Endothelial cell of umbilical vein (primary cell): Measurements from ENCODE around the gene MTFR1L. TPM values are rescaled to one million over a fixed set of nuclear protein-coding genes. Genes with fewer than 3 reads are reported as not detected.
A peak's percentile ranks its signal among the peaks of the same experiment; 100 is the strongest.

Experiments used
- BruUV-seq: library from RNA; stranded (reverse); fragments of 400-500 nt; replicated peaks from 2 replicates; lab custom pipeline; 2021; lab: Mats Ljungman, UMichigan
- CTCF ChIA-PET: fragments of 300-600, 350-600 bp; sonication (Branson Sonifier 250); formaldehyde crosslinking; loops from one replicate; lab custom pipeline; 2021; ENCODE audit warnings: antibody characterized with exemption, inconsistent platforms; lab: Charles Lee
- POLR2A ChIA-PET: fragments of 300-600, 350-600 bp; sonication (Branson Sonifier 250); formaldehyde crosslinking; loops from one replicate; lab custom pipeline; 2021; ENCODE audit warnings: antibody characterized with exemption, inconsistent platforms; lab: Charles Lee
- DNase-seq: peaks from one replicate; pipeline ENCODE4 v3.0.0-alpha.2; 2011; ENCODE audit warnings: low read depth, low spot score
- FAIRE-seq: peaks from 2 replicates; lab custom pipeline; 2011; peaks lifted over from hg19 to GRCh38; lab: Jason Lieb, UNC
- H2AFZ ChIP-seq: 2 replicates; pipeline ENCODE4 v1.6.0; 2012; ENCODE audit warnings: low read depth, low read length, control low read depth, inconsistent platforms
- H3K27ac ChIP-seq: 2 replicates; pipeline ENCODE4 v1.5.1; 2011; ENCODE audit warnings: low read depth, mild to moderate bottlenecking, control low read depth, low read length, moderate library complexity; ENCODE audit not compliant: insufficient read depth
- H3K27me3 ChIP-seq, 2 experiments: 2 replicates each; pipeline versions ENCODE4 v1.6.0 to v1.6.1; 2011; ENCODE audit warnings: low read length in 2 of 2, mixed read lengths in 1 of 2; ENCODE audit not compliant: control insufficient read depth in 2 of 2, insufficient read depth in 2 of 2
- H3K36me3 ChIP-seq, 2 experiments: 2 replicates in 1 of 2; 3 replicates in 1 of 2; pipeline ENCODE4 v1.5.1; 2011; ENCODE audit warnings: low read length in 2 of 2, mild to moderate bottlenecking in 1 of 2, moderate library complexity in 1 of 2; ENCODE audit not compliant: control insufficient read depth in 2 of 2, insufficient read depth in 2 of 2; ENCODE audit errors: extremely low read depth in 1 of 2
- H3K4me1 ChIP-seq: 3 replicates; pipeline ENCODE4 v1.5.1; 2011; ENCODE audit warnings: mild to moderate bottlenecking, low read length; ENCODE audit not compliant: control insufficient read depth, insufficient read depth; ENCODE audit errors: extremely low read depth
- H3K4me2 ChIP-seq: 2 replicates; pipeline ENCODE4 v1.6.1; 2011; ENCODE audit warnings: low read length, control low read depth, mixed read lengths; ENCODE audit not compliant: insufficient read depth
- H3K4me3 ChIP-seq, 3 experiments: fragments of 200-600 bp in 1 of 3; sonication (generic), shearing (Covaris generic) in 1 of 3; replicated peaks in 1 of 3; 2 replicates each; pipeline ENCODE4 v1.5.1; 2011 to 2016; ENCODE audit warnings: control low read depth in 3 of 3, low read length in 3 of 3, mild to moderate bottlenecking in 2 of 3, inconsistent platforms in 1 of 3, low read depth in 1 of 3, moderate library complexity in 1 of 3; ENCODE audit not compliant: insufficient read depth in 1 of 3
- H3K79me2 ChIP-seq: 2 replicates; pipeline ENCODE4 v1.6.0; 2012; ENCODE audit warnings: low read length, inconsistent platforms; ENCODE audit not compliant: control insufficient read depth, insufficient read depth
- H3K9ac ChIP-seq: replicated peaks from 2 replicates; pipeline ENCODE3; 2011; ENCODE audit warnings: low read length, control low read depth; ENCODE audit not compliant: insufficient read depth; ENCODE audit errors: extremely low read depth
- H3K9me1 ChIP-seq: replicated peaks from 3 replicates; pipeline ENCODE4 v1.6.0; 2011; ENCODE audit warnings: mild to moderate bottlenecking, low read length; ENCODE audit not compliant: control insufficient read depth, insufficient read depth; ENCODE audit errors: extremely low read depth
- H3K9me3 ChIP-seq: replicated peaks from 2 replicates; pipeline ENCODE4 v1.5.1; 2012; ENCODE audit warnings: low read length, inconsistent platforms; ENCODE audit not compliant: control insufficient read depth, insufficient read depth
- H4K20me1 ChIP-seq: replicated peaks from 2 replicates; pipeline ENCODE3; 2011; ENCODE audit warnings: mild to moderate bottlenecking, low read length; ENCODE audit not compliant: control insufficient read depth, insufficient read depth; ENCODE audit errors: extremely low read depth
- EZH2 ChIP-seq: IDR thresholded peaks from 2 replicates; pipeline ENCODE4 v1.6.1; 2012; ENCODE audit warnings: borderline replicate concordance, low read depth, mild to moderate bottlenecking, moderate library complexity, low read length, inconsistent platforms; ENCODE audit not compliant: severe bottlenecking
- FOS ChIP-seq: IDR thresholded peaks from 2 replicates; pipeline ENCODE4 v1.6.1; 2011; ENCODE audit warnings: mild to moderate bottlenecking, low read length, moderate library complexity, borderline replicate concordance; ENCODE audit not compliant: insufficient read depth
- MYC ChIP-seq: IDR thresholded peaks from one replicate; pipeline ENCODE4 v1.6.1; 2011; ENCODE audit warnings: mild to moderate bottlenecking, low read depth, low read length
- POLR2A ChIP-seq: IDR thresholded peaks from 2 replicates; pipeline ENCODE4 v1.6.1; 2012; ENCODE audit warnings: low read depth, mild to moderate bottlenecking, control low read depth, low read length
- POLR2AphosphoS5 ChIP-seq: IDR thresholded peaks from 2 replicates; pipeline ENCODE4 v1.6.1; 2012; ENCODE audit warnings: low read depth, mild to moderate bottlenecking, control low read depth, low read length, moderate library complexity; ENCODE audit not compliant: insufficient read depth
- dilution Hi-C: fragments of 300-500 bp; cut with MboI; formaldehyde crosslinking; loops from one replicate; pipeline ENCODE4 v1.15.0; 2019; ENCODE audit warnings: low sequenced_read_pairs; ENCODE audit not compliant: extremely low pct_ligation_motif_present
- intact Hi-C: fragments of 100-400 bp; cut with micrococcal nuclease; formaldehyde crosslinking; loops from one replicate; pipeline ENCODE4 v1.10.0; 2022
- polyA plus RNA-seq, 4 experiments: library from polyadenylated mRNA; depleted of rRNA in 3 of 4; stranded (reverse) in 3 of 4; unstranded in 1 of 4; fragments of >200 nt; gene quantifications; 2 replicates each; pipeline versions ENCODE4 v1.2.1 to v1.2.3, GENCODE V29; 2011 to 2012; ENCODE audit warnings: missing spikeins in 1 of 4
- total RNA-seq: library from RNA; stranded (reverse); gene quantifications from 2 replicates; pipeline ENCODE4 v1.2.3, GENCODE V29; 2021
- TF ChIP-seq, protein P1 (sequence below): IDR thresholded peaks from 2 replicates; pipeline ENCODE4 v1.6.1; 2011; ENCODE audit not compliant: insufficient read depth, insufficient read length
- TF ChIP-seq, protein P2 (sequence below), 2 donors: IDR thresholded peaks; 1 replicate in 1 of 2; 2 replicates in 1 of 2; pipeline ENCODE4 v1.5.1; 2011; ENCODE audit warnings: low read length in 2 of 2, mild to moderate bottlenecking in 2 of 2, moderate library complexity in 2 of 2, control low read depth in 1 of 2, inconsistent platforms in 1 of 2, low read depth in 1 of 2; ENCODE audit not compliant: insufficient read depth in 1 of 2; ENCODE audit errors: extremely low read depth in 1 of 2

Gene MTFR1L
- total and polyA plus RNA-seq, 2 donors (not counting 3 experiments of a cell fraction or from before 2014, with no cell fraction given) = 34.8 to 45.5 TPM

DNA sequence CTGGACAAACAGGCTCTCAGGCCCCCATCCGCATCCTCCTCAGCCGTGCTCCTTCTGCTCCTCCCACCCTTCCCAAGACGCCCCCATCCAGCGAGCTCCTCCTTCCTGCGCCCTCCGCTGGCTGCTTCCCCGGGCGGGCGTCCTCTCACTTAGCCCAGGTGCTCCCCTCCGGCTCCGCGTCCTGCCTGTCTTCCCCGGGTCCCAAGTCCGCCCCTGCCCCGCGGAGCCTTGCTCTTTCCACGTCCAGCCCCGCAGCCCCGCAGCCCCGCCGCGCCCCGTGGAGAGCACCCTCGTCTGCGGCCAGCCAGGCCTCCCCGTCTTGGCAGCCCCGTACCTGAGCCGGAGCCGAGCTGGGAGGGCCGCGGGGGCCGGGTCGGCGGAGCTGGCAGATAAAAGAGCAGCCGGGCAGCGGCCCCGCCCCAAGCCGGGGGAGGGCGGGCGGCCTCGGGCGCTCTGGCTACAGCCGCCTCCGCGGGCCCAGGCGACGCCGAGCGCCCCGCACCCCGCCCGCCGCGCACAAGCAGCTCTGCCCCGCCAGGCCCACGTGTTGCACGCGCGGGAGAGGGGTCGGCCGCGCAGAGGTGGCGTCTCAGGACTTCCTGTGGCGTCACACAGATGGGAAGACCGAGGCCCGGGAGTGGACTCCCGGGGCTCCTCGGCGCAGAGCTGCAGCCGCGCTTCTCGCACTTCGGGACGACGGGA is 55.6 kb downstream of the MTFR1L start, which contains the start of gene PAQR7:
Gene PAQR7 (minus strand): TSS at position 555 of the 702 bp plus-strand sequence. CDS start 11,869 bp downstream, outside the sequence.
- dilution Hi-C loops (loop anchor here (25.0 kb wide), 1 partner anchor 112 kb away; the partner anchor contains the start of gene PAFAH2), intact Hi-C loops (loop anchor here (1.0 kb wide), 1 partner anchor 16 kb away; the partner anchor contains the start of gene AUNIP)
- Histone ChIP-seq H3K4me1 (peaks cover 9% of the 10 kb centered on the region), H3K9ac (peak within 1 kb of the TSS; percentile 20), H3K36me3 (no peaks in the 10 kb centered on the region), H3K4me3 (peak within 1 kb of the TSS; percentile 33 to 54 (median 43)), H3K27me3 (no peaks in the 10 kb centered on the region), H3K9me3 (no peaks in the 10 kb centered on the region), H3K4me2 (peak within 1 kb of the TSS; percentile 45), H3K79me2 (no peaks in the 10 kb centered on the region), H3K9me1 (no peaks in the 10 kb centered on the region), H2AFZ (peak within 1 kb of the TSS; percentile 91), H3K27ac (no peak within 1 kb of the TSS), H4K20me1 (no peaks in the 10 kb centered on the region)
- ChIA-PET POLR2A (interaction anchor here (0.6 kb wide), 3 partner anchors 13 to 483 kb away, joined by 3 read pairs; no protein-coding TSS in a partner anchor), CTCF (interaction anchor here (0.6 to 2.9 kb wide), 11 partner anchors 13 to 327 kb away, joined by 3 to 20 read pairs (median 3); partner anchors contain the start of gene PAFAH2)
- DNase-seq (peak; percentile 70), FAIRE-seq (peak; percentile 67)
- no TSS peak for BruUV-seq
- TF ChIP-seq EZH2 (no peak), POLR2AphosphoS5 (peak; percentile 58), POLR2A (no peak), MYC (no peak), FOS (no peak)
- TF ChIP-seq, protein P1, sequence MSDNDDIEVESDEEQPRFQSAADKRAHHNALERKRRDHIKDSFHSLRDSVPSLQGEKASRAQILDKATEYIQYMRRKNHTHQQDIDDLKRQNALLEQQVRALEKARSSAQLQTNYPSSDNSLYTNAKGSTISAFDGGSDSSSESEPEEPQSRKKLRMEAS = peak; percentile 73
- TF ChIP-seq, protein P2, sequence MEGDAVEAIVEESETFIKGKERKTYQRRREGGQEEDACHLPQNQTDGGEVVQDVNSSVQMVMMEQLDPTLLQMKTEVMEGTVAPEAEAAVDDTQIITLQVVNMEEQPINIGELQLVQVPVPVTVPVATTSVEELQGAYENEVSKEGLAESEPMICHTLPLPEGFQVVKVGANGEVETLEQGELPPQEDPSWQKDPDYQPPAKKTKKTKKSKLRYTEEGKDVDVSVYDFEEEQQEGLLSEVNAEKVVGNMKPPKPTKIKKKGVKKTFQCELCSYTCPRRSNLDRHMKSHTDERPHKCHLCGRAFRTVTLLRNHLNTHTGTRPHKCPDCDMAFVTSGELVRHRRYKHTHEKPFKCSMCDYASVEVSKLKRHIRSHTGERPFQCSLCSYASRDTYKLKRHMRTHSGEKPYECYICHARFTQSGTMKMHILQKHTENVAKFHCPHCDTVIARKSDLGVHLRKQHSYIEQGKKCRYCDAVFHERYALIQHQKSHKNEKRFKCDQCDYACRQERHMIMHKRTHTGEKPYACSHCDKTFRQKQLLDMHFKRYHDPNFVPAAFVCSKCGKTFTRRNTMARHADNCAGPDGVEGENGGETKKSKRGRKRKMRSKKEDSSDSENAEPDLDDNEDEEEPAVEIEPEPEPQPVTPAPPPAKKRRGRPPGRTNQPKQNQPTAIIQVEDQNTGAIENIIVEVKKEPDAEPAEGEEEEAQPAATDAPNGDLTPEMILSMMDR (IDR thresholded peaks at IDR 0.05; ENCODE audit: extremely low read depth in 1 of 2, insufficient read depth in 1 of 2, low read depth in 1 of 2, low read length in 2 of 2) = peak in 1 of 2 donors; percentile 6
